Measurements from ENCODE around the gene GRAPL.
"Not testable (repeated sequence)": the region's sequence is repeated elsewhere in the genome, so short reads cannot be mapped to it uniquely, and the experiment has no call there.

- not testable (repeated sequence) for TF ChIP-seq CTCF, POLR2A (IDR thresholded peaks at IDR 0.05)
Observed at GRCh38 chr17:19135391-19135790, 8.0 kb downstream of the GRAPL start.
